ENCODE measurements around the gene ENG.

GRCh38 chr9:127890053-127890452 is 35.6 kb upstream of the ENG start:
- TF ChIP-seq SIN3A (IDR thresholded peaks at IDR 0.05; ENCODE audit: borderline replicate concordance, low read depth, low read length) (no peak), RFX5 (IDR thresholded peaks at IDR 0.05; ENCODE audit: low read length) (no peak), REST (IDR thresholded peaks at IDR 0.05; ENCODE audit: low read depth, low read length) (no peak), TAF1 (IDR thresholded peaks at IDR 0.05; ENCODE audit: borderline replicate concordance, low read depth, low read length) (no peak)
- TF ChIP-seq, protein P1, sequence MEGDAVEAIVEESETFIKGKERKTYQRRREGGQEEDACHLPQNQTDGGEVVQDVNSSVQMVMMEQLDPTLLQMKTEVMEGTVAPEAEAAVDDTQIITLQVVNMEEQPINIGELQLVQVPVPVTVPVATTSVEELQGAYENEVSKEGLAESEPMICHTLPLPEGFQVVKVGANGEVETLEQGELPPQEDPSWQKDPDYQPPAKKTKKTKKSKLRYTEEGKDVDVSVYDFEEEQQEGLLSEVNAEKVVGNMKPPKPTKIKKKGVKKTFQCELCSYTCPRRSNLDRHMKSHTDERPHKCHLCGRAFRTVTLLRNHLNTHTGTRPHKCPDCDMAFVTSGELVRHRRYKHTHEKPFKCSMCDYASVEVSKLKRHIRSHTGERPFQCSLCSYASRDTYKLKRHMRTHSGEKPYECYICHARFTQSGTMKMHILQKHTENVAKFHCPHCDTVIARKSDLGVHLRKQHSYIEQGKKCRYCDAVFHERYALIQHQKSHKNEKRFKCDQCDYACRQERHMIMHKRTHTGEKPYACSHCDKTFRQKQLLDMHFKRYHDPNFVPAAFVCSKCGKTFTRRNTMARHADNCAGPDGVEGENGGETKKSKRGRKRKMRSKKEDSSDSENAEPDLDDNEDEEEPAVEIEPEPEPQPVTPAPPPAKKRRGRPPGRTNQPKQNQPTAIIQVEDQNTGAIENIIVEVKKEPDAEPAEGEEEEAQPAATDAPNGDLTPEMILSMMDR (IDR thresholded peaks at IDR 0.05): no peak

Measured in SK-N-SH (cell line).